BLaER1 (cell line): ENCODE data around the gene ZNF892.
"Not testable (repeated sequence)": the region's sequence is repeated elsewhere in the genome, so short reads cannot be mapped to it uniquely, and the experiment has no call there.

ENCODE experiments used
- H3K27ac ChIP-seq: shearing (Covaris generic); formaldehyde crosslinking; 2 replicates; pipeline ENCODE4 v1.8.1; 2022
- H3K27me3 ChIP-seq: shearing (Covaris generic); formaldehyde crosslinking; 2 replicates; pipeline ENCODE4 v1.8.1; 2022
- H3K36me3 ChIP-seq: shearing (Covaris generic); formaldehyde crosslinking; 2 replicates; pipeline ENCODE4 v1.8.1; 2022
- H3K4me1 ChIP-seq: shearing (Covaris generic); formaldehyde crosslinking; 2 replicates; pipeline ENCODE4 v1.8.1; 2022
- H3K4me2 ChIP-seq: shearing (Covaris generic); formaldehyde crosslinking; 2 replicates; pipeline ENCODE4 v1.8.1; 2022
- H3K4me3 ChIP-seq: shearing (Covaris generic); formaldehyde crosslinking; 2 replicates; pipeline ENCODE4 v1.8.1; 2022
- H3K9ac ChIP-seq: shearing (Covaris generic); formaldehyde crosslinking; 2 replicates; pipeline ENCODE4 v1.8.1; 2022
- H3K9me3 ChIP-seq: shearing (Covaris generic); formaldehyde crosslinking; 2 replicates; pipeline ENCODE4 v1.8.1; 2022
- H4K20me1 ChIP-seq: shearing (Covaris generic); formaldehyde crosslinking; 2 replicates; pipeline ENCODE4 v1.8.1; 2022
- Cebpa-rat ChIP-seq: shearing (Covaris generic); IDR thresholded peaks from 2 replicates; pipeline ENCODE4 v1.8.1; 2022

The ZNF892 gene

GRCh38 chr2:95174031-95174542 lies 33.2 kb upstream of the ZNF892 start:
- Histone ChIP-seq H3K27me3 (no peaks in the 10 kb centered on the region), H3K4me3 (no peak overlapping the region), H3K9me3 (no peaks in the 10 kb centered on the region), H3K4me2 (no peak overlapping the region), H3K36me3 (peaks cover 25% of the 10 kb centered on the region), H3K4me1 (0 out of 2 replicates have a peak, but pooled peaks cover 9% of the 10 kb centered on the region), H3K27ac (no peak overlapping the region), H3K9ac (no peak overlapping the region), H4K20me1 (no peaks in the 10 kb centered on the region)
- TF ChIP-seq Cebpa-rat: no peak

GRCh38 chr2:95179451-95179850 lies 27.9 kb upstream of the ZNF892 start:
- Histone ChIP-seq H3K4me3 (no peak overlapping the region), H3K4me2 (no peak overlapping the region), H3K27ac (no peak overlapping the region), H4K20me1 (no peaks in the 10 kb centered on the region), H3K9ac (no peak overlapping the region), H3K36me3 (peaks cover 71% of the 10 kb centered on the region), H3K9me3 (peaks cover 14% of the 10 kb centered on the region), H3K27me3 (no peaks in the 10 kb centered on the region), H3K4me1 (no peaks in the 10 kb centered on the region)
- TF ChIP-seq Cebpa-rat: no peak

GRCh38 chr2:95181774-95182173 lies 25.5 kb upstream of the ZNF892 start:
- Histone ChIP-seq H3K4me1 (no peaks in the 10 kb centered on the region), H3K27me3 (no peaks in the 10 kb centered on the region), H4K20me1 (no peaks in the 10 kb centered on the region), H3K4me3 (no peak overlapping the region), H3K4me2 (no peak overlapping the region), H3K27ac (no peak overlapping the region), H3K9ac (no peak overlapping the region), H3K36me3 (peaks cover 63% of the 10 kb centered on the region), H3K9me3 (peaks cover 14% of the 10 kb centered on the region)
- no peak for TF ChIP-seq Cebpa-rat

GRCh38 chr2:95185197-95185596 lies 22.1 kb upstream of the ZNF892 start:
- no peak for TF ChIP-seq Cebpa-rat
- Histone ChIP-seq H3K4me2 (no peak overlapping the region), H3K36me3 (peaks cover 34% of the 10 kb centered on the region), H4K20me1 (no peaks in the 10 kb centered on the region), H3K4me3 (no peak overlapping the region), H3K9me3 (peaks cover 14% of the 10 kb centered on the region), H3K27me3 (no peaks in the 10 kb centered on the region), H3K27ac (no peak overlapping the region), H3K4me1 (no peaks in the 10 kb centered on the region), H3K9ac (no peak overlapping the region)

- H3K9me3 ChIP-seq: peaks cover 10% of the 10 kb centered on the region
- TF ChIP-seq Cebpa-rat: peak; percentile 67; the same call in 1 of the 2 replicates
Measured at GRCh38 chr2:95185973-95186372, 21.3 kb upstream of the ZNF892 start.

GRCh38 chr2:95192956-95193355 lies 14.4 kb upstream of the ZNF892 start:
- H3K27me3 ChIP-seq, H3K4me1 ChIP-seq, H3K9ac ChIP-seq, H3K27ac ChIP-seq, H3K36me3 ChIP-seq, H3K4me3 ChIP-seq, H3K4me2 ChIP-seq, H3K9me3 ChIP-seq, H4K20me1 ChIP-seq: not testable (repeated sequence)

More at GRCh38 chr2:95185973-95186372, 21.3 kb upstream of the ZNF892 start:
- Histone ChIP-seq H3K27me3 (no peaks in the 10 kb centered on the region), H3K4me1 (no peaks in the 10 kb centered on the region), H3K4me3 (no peak overlapping the region), H3K9ac (no peak overlapping the region), H3K36me3 (peaks cover 27% of the 10 kb centered on the region), H3K27ac (no peak overlapping the region), H3K4me2 (no peak overlapping the region), H4K20me1 (no peaks in the 10 kb centered on the region)

- no peaks in the 10 kb centered on the region for H4K20me1 ChIP-seq
- no peak overlapping the region for H3K27ac ChIP-seq
- peaks cover 20% of the 10 kb centered on the region for H3K4me1 ChIP-seq
- no peak overlapping the region for H3K4me3 ChIP-seq
- H3K9me3 ChIP-seq: peaks cover 7% of the 10 kb centered on the region
- H3K4me2 ChIP-seq: no peak overlapping the region
- peaks cover 7% of the 10 kb centered on the region for H3K36me3 ChIP-seq
- no peak for TF ChIP-seq Cebpa-rat
- no peaks in the 10 kb centered on the region for H3K27me3 ChIP-seq
- H3K9ac ChIP-seq: no peak overlapping the region
Measured at GRCh38 chr2:95203911-95204310, 3.4 kb upstream of the ZNF892 start.

- no peaks in the 10 kb centered on the region for H3K27me3 ChIP-seq
- TF ChIP-seq Cebpa-rat: no peak
Measured at GRCh38 chr2:95204396-95204795, 2.9 kb upstream of the ZNF892 start.

GRCh38 chr2:95206096-95206495 lies 1.2 kb upstream of the ZNF892 start:
- peak overlapping the region; percentile 85 for H3K4me2 ChIP-seq
- peaks cover 20% of the 10 kb centered on the region for H3K4me1 ChIP-seq
- no peaks in the 10 kb centered on the region for H3K27me3 ChIP-seq
- no peak for TF ChIP-seq Cebpa-rat
- no peak overlapping the region for H3K27ac ChIP-seq
- peaks cover 26% of the 10 kb centered on the region for H3K36me3 ChIP-seq
- H4K20me1 ChIP-seq: no peaks in the 10 kb centered on the region
- no peak overlapping the region for H3K9ac ChIP-seq
- peak overlapping the region; percentile 86 for H3K4me3 ChIP-seq
- peaks cover 27% of the 10 kb centered on the region for H3K9me3 ChIP-seq

More at GRCh38 chr2:95204396-95204795, 2.9 kb upstream of the ZNF892 start:
- peaks cover 20% of the 10 kb centered on the region for H3K4me1 ChIP-seq
- no peak overlapping the region for H3K27ac ChIP-seq
- H3K4me2 ChIP-seq: no peak overlapping the region
- no peaks in the 10 kb centered on the region for H4K20me1 ChIP-seq
- peaks cover 12% of the 10 kb centered on the region for H3K36me3 ChIP-seq
- H3K9ac ChIP-seq: no peak overlapping the region
- H3K4me3 ChIP-seq: no peak overlapping the region
- peaks cover 12% of the 10 kb centered on the region for H3K9me3 ChIP-seq

- H3K9ac ChIP-seq: peak overlapping the region; percentile 88
Measured at GRCh38 chr2:95208106-95208505, 785 bp downstream of the ZNF892 start.

More at GRCh38 chr2:95208106-95208505, 785 bp downstream of the ZNF892 start:
- Histone ChIP-seq H3K4me1 (peaks cover 20% of the 10 kb centered on the region), H3K36me3 (peaks cover 47% of the 10 kb centered on the region), H4K20me1 (no peaks in the 10 kb centered on the region), H3K9me3 (peaks cover 47% of the 10 kb centered on the region), H3K4me3 (peak overlapping the region; percentile 86), H3K27me3 (no peaks in the 10 kb centered on the region), H3K4me2 (peak overlapping the region; percentile 85), H3K27ac (peak overlapping the region; percentile 83; the same call in 1 of the 2 replicates)
- TF ChIP-seq Cebpa-rat: no peak
